PFSK-1 (cell line): ENCODE measurements around the gene COX14.

Source experiments
- POLR2AphosphoS5 ChIP-seq: IDR thresholded peaks from 2 replicates; pipeline ENCODE4 v1.6.1; 2012; ENCODE audit warnings: low read depth, mild to moderate bottlenecking, control low read depth, low read length, moderate library complexity
- REST ChIP-seq, 2 experiments: IDR thresholded peaks; 2 replicates each; pipeline versions ENCODE4 v1.6.1 to v1.8.0; 2011 to 2012; ENCODE audit warnings: low read depth in 2 of 2, low read length in 2 of 2, control low read depth in 1 of 2, inconsistent platforms in 1 of 2, mild to moderate bottlenecking in 1 of 2, moderate library complexity in 1 of 2; ENCODE audit not compliant: insufficient read depth in 1 of 2
- TAF1 ChIP-seq: IDR thresholded peaks from 2 replicates; pipeline ENCODE4 v1.6.1; 2012; ENCODE audit warnings: low read length, control low read depth, borderline replicate concordance; ENCODE audit not compliant: insufficient read depth

GRCh38 chr12:50105913-50106450, 6.1 kb upstream of the COX14 start:
- TF ChIP-seq POLR2AphosphoS5: no peak
- TF ChIP-seq TAF1: no peak
- no peak for TF ChIP-seq REST (IDR thresholded peaks at IDR 0.05; ENCODE audit: insufficient read depth in 1 of 2, low read depth in 2 of 2, low read length in 2 of 2)
